HFF-Myc (cell line): ENCODE data around the gene FBXO30.
A peak's percentile ranks its signal among the peaks of the same experiment; 100 is the strongest.

Experiments
- DNase-seq: peaks from one replicate; pipeline ENCODE4 v3.0.0-alpha.2; 2011; ENCODE audit warnings: low read depth; ENCODE audit errors: extremely low read depth
- H3K4me3 ChIP-seq: replicated peaks from 2 replicates; pipeline ENCODE4 v1.5.1; 2011; ENCODE audit warnings: low read depth, mild to moderate bottlenecking, control low read depth, low read length
- CTCF ChIP-seq: IDR thresholded peaks from 2 replicates; pipeline ENCODE4 v1.5.1; 2012; ENCODE audit warnings: mild to moderate bottlenecking, low read depth, low read length, control low read depth; ENCODE audit errors: missing control alignments

The FBXO30 gene, protein sequence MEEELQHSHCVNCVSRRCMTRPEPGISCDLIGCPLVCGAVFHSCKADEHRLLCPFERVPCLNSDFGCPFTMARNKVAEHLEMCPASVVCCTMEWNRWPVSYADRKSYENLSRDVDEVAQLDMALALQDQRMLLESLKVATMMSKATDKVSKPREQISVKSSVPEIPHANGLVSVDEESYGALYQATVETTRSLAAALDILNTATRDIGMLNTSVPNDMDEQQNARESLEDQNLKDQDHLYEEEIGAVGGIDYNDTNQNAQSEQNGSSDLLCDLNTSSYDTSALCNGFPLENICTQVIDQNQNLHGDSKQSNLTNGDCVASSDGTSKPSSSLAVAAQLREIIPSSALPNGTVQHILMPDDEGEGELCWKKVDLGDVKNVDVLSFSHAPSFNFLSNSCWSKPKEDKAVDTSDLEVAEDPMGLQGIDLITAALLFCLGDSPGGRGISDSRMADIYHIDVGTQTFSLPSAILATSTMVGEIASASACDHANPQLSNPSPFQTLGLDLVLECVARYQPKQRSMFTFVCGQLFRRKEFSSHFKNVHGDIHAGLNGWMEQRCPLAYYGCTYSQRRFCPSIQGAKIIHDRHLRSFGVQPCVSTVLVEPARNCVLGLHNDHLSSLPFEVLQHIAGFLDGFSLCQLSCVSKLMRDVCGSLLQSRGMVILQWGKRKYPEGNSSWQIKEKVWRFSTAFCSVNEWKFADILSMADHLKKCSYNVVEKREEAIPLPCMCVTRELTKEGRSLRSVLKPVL

GRCh38 chr6:145814501-145815308 is at the start of gene FBXO30:
FBXO30 (minus strand) TSS chr6:145814795; CDS start chr6:145806405, 8,390 bp downstream.
- TF ChIP-seq CTCF, result no peak
- peak; percentile 39 for DNase-seq
- peak within 1 kb of the TSS; percentile 79 for H3K4me3 ChIP-seq

- DNase-seq, result no peak
- TF ChIP-seq CTCF, result no peak
- no peak overlapping the region for H3K4me3 ChIP-seq
Observed at GRCh38 chr6:145863988-145864616, 49.5 kb upstream of the FBXO30 start.

DNA sequence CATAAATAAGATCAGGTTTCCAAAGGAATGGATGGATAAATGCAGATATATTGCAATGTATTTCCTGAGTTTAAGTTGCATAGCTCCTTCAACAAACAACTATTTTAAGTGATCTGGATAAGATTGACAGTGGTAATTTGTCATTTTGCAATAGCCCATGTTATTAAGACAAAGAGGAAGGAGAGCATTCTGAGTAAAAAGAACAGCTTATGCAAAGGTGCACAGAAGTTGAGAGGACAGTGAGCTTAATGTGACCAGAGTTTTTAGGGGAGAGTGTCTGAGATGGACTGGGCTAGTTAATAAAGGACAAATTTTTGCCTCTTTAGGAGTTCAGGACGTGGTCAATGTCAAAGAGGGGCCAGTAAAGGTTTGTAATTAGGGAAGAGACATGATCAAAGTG is 48.8 kb upstream of the FBXO30 start:
- DNase-seq, result no peak
- no peak overlapping the region for H3K4me3 ChIP-seq
- TF ChIP-seq CTCF, result no peak

DNA sequence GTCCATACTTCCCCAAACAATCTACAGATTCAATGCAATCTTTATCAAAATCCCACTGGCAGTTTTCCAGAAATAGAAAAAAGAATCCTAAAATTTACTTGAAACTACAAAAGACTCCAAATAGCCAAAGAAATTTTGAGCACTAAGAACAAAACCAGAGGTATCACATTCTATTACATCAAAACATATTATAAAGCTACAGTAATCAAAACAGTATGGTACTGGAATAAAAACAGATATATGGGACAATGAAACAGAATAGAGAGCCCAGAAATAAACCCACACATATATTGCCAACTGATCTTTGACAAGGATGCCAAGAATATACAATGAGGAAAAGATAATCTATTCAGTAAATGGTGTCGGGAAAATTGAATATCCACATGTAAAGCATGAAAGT is 46.0 kb upstream of the FBXO30 start:
- no peak overlapping the region for H3K4me3 ChIP-seq
- no peak for TF ChIP-seq CTCF
- no peak for DNase-seq

DNA sequence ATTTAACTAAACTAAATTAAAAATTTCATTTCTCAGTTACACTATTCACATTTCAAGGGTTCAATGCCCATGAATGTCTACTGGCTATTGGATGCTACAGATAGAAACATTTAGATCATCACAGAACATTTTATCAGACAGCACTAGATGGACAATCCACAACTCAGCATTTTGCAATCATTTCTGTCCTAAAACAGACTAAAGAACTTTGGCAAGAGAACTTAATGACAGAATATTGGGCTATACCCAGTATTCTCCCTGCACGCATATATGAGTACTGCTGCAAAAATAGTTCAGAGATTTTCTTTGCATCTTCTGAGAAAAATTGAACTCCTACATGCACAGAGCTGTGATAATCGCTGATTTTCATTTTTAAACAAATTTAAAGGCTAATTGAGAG is 36.1 kb upstream of the FBXO30 start:
- DNase-seq, result no peak
- no peak overlapping the region for H3K4me3 ChIP-seq
- TF ChIP-seq CTCF, result no peak

GRCh38 chr6:145848541-145848940 is 33.9 kb upstream of the FBXO30 start:
- no peak overlapping the region for H3K4me3 ChIP-seq
- DNase-seq, result no peak
- no peak for TF ChIP-seq CTCF
